ENCODE data around the gene NFIX. TPM values are rescaled to one million over a fixed set of nuclear protein-coding genes. Genes with fewer than 3 reads are reported as not detected.
A peak's percentile ranks its signal among the peaks of the same experiment; 100 is the strongest.

Gene NFIX
- total and polyA plus RNA-seq, 9 of the 15 experiments (the other 6 are each of a cell fraction or from before 2014, with no cell fraction given): 0.28 to 26.8 (median 5.4) TPM

DNA sequence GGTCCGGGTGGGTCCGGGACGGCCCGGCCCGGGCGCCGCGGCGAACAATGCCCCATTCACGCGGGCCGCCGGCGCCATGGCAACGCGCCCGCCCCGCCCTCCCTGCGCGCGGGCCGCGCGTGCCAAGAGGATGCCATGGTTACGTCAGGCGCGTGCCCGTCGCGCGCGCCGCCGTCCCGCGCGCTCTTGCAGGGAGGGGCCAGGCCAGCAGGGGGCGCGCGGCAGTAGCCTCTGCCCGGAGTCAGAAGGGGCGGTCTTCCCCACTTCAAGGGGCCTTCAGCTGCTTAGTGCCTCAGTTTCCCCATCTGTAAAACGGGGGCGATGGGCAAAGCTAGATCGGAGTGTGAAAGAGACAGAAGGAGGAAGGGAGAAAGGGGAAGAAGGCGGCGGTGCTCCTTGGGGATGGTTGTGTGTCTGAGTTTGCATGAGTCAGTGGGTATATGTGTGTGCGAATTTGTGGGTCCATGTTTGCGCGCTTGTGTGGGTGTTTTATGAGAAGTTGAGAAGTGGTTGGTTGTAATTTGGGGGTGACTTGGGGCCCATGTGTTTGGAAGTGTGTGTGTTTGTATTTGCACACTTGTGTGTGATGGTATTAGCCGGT lies 11.6 kb upstream of the NFIX start (continued):
- TF ChIP-seq, protein P1, sequence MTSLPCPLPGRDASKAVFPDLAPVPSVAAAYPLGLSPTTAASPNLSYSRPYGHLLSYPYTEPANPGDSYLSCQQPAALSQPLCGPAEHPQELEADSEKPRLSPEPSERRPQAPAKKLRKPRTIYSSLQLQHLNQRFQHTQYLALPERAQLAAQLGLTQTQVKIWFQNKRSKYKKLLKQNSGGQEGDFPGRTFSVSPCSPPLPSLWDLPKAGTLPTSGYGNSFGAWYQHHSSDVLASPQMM (CRISPR knock-in tag; IDR thresholded peaks at IDR 0.05): no peak
- TF ChIP-seq CCAR2 (IDR thresholded peaks at IDR 0.05; ENCODE audit: low read depth, low read length): no peak
- TF ChIP-seq, protein P2, sequence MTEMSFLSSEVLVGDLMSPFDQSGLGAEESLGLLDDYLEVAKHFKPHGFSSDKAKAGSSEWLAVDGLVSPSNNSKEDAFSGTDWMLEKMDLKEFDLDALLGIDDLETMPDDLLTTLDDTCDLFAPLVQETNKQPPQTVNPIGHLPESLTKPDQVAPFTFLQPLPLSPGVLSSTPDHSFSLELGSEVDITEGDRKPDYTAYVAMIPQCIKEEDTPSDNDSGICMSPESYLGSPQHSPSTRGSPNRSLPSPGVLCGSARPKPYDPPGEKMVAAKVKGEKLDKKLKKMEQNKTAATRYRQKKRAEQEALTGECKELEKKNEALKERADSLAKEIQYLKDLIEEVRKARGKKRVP (CRISPR knock-in tag; IDR thresholded peaks at IDR 0.05): no peak
- TF ChIP-seq SMARCA5 (IDR thresholded peaks at IDR 0.05): peak; percentile 83
- TF ChIP-seq NUFIP1 (IDR thresholded peaks at IDR 0.05; ENCODE audit: partially characterized antibody): no peak
- TF ChIP-seq NCOA4 (IDR thresholded peaks at IDR 0.05; ENCODE audit: partially characterized antibody): no peak
- TF ChIP-seq ETS2 (tag; IDR thresholded peaks at IDR 0.05; ENCODE audit: borderline replicate concordance, poor library complexity, severe bottlenecking): no peak
- no peak for TF ChIP-seq ZNF121 (CRISPR knock-in tag; conservative IDR thresholded peaks at IDR 0.05)
- TF ChIP-seq STAG1 (CRISPR knock-in tag; IDR thresholded peaks at IDR 0.05; ENCODE audit: borderline replicate concordance): peak; percentile 10; the same call in 1 of the 2 replicates
- TF ChIP-seq NFIC (IDR thresholded peaks at IDR 0.05): peak; percentile 32; the same call in 1 of the 2 replicates
- no peak for TF ChIP-seq ARNT (IDR thresholded peaks at IDR 0.05)
- TF ChIP-seq HDGF (IDR thresholded peaks at IDR 0.05): no peak; the same call in none of the 2 replicates
- no peak for TF ChIP-seq PRMT5 (CRISPR knock-in tag; IDR thresholded peaks at IDR 0.05)
- no peak for TF ChIP-seq HNRNPH1 (optimal IDR thresholded peaks at IDR 0.05; ENCODE audit: low read depth, low read length)
- no peak for TF ChIP-seq ZBTB1 (CRISPR knock-in tag; IDR thresholded peaks at IDR 0.05; ENCODE audit: borderline replicate concordance, low read depth)
- 0 out of 2 replicates have a peak, but pooled peaks have one; percentile 51 for TF ChIP-seq ZNF589 (CRISPR knock-in tag; IDR thresholded peaks at IDR 0.05; ENCODE audit: low read depth)
- TF ChIP-seq, protein P3, sequence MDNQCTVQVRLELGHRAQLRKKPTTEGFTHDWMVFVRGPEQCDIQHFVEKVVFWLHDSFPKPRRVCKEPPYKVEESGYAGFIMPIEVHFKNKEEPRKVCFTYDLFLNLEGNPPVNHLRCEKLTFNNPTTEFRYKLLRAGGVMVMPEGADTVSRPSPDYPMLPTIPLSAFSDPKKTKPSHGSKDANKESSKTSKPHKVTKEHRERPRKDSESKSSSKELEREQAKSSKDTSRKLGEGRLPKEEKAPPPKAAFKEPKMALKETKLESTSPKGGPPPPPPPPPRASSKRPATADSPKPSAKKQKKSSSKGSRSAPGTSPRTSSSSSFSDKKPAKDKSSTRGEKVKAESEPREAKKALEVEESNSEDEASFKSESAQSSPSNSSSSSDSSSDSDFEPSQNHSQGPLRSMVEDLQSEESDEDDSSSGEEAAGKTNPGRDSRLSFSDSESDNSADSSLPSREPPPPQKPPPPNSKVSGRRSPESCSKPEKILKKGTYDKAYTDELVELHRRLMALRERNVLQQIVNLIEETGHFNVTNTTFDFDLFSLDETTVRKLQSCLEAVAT (IDR thresholded peaks at IDR 0.05): peak in 1 of 2 experiments; percentile 46; a peak in 1 of 4 replicates
- TF ChIP-seq ZFPM2 (CRISPR knock-in tag; IDR thresholded peaks at IDR 0.05): no peak
- no peak for TF ChIP-seq HMG20A (CRISPR knock-in tag; conservative IDR thresholded peaks at IDR 0.05)
- no peak for TF ChIP-seq CBX5 (IDR thresholded peaks at IDR 0.05; ENCODE audit: borderline replicate concordance, low read depth)
- TF ChIP-seq ZNF584 (CRISPR knock-in tag; IDR thresholded peaks at IDR 0.05; ENCODE audit: low read depth): no peak
- no peak for TF ChIP-seq HSF4 (CRISPR knock-in tag; IDR thresholded peaks at IDR 0.05; ENCODE audit: borderline replicate concordance)
- TF ChIP-seq NFYB (IDR thresholded peaks at IDR 0.05; ENCODE audit: extremely low read depth, insufficient read length): no peak
- 0 out of 2 replicates have a peak, but pooled peaks have one; percentile 29 for TF ChIP-seq GABPB1 (CRISPR knock-in tag; IDR thresholded peaks at IDR 0.05)
- TF ChIP-seq CBX1 (IDR thresholded peaks at IDR 0.05; ENCODE audit: low read depth): no peak
- TF ChIP-seq, protein P4, sequence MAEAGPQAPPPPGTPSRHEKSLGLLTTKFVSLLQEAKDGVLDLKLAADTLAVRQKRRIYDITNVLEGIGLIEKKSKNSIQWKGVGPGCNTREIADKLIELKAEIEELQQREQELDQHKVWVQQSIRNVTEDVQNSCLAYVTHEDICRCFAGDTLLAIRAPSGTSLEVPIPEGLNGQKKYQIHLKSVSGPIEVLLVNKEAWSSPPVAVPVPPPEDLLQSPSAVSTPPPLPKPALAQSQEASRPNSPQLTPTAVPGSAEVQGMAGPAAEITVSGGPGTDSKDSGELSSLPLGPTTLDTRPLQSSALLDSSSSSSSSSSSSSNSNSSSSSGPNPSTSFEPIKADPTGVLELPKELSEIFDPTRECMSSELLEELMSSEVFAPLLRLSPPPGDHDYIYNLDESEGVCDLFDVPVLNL (CRISPR knock-in tag; IDR thresholded peaks at IDR 0.05; ENCODE audit: low read depth): 0 out of 2 replicates have a peak, but pooled peaks have one; percentile 53
